CD14-positive monocyte (primary cell): Measurements from ENCODE around the gene OR51E2. TPM values are rescaled to one million over a fixed set of nuclear protein-coding genes. Genes with fewer than 3 reads are reported as not detected.

Experiments used
- DNase-seq, 3 donors: peaks; one replicate each; pipeline ENCODE4 v3.0.0-alpha.2; 2011 to 2022
- H2AFZ ChIP-seq: 2 replicates; pipeline ENCODE4 v1.6.0; 2012; ENCODE audit warnings: mild to moderate bottlenecking, low read depth, low read length, inconsistent platforms; ENCODE audit not compliant: insufficient read depth, poor library complexity, severe bottlenecking
- H3K27ac ChIP-seq, 2 donors: 1 replicate in 1 of 2; 2 replicates in 1 of 2; pipeline ENCODE4 v1.5.1; 2012 to 2013; ENCODE audit warnings: low read length in 2 of 2, control low read depth in 1 of 2, inconsistent platforms in 1 of 2, low read depth in 1 of 2, mild to moderate bottlenecking in 1 of 2
- H3K27me3 ChIP-seq, 2 donors: one replicate each; pipeline versions ENCODE4 v1.6.0 to v1.6.1; 2011 to 2013; ENCODE audit warnings: low read length in 2 of 2; ENCODE audit not compliant: control insufficient read depth in 2 of 2, insufficient read depth in 2 of 2
- H3K36me3 ChIP-seq, 2 donors: replicated peaks in 1 of 2; 1 replicate in 1 of 2; 2 replicates in 1 of 2; pipeline versions ENCODE4 v1.5.1 to v1.6.1; 2012 to 2013; ENCODE audit warnings: low read length in 2 of 2, control low read depth in 1 of 2, inconsistent platforms in 1 of 2, mild to moderate bottlenecking in 1 of 2; ENCODE audit not compliant: insufficient read depth in 2 of 2, control insufficient read depth in 1 of 2
- H3K4me1 ChIP-seq, 2 donors: 1 replicate in 1 of 2; 2 replicates in 1 of 2; pipeline versions ENCODE4 v1.5.1 to v1.6.1; 2012 to 2013; ENCODE audit warnings: low read length in 2 of 2, control low read depth in 1 of 2, inconsistent platforms in 1 of 2, mild to moderate bottlenecking in 1 of 2, moderate library complexity in 1 of 2; ENCODE audit not compliant: insufficient read depth in 2 of 2, control insufficient read depth in 1 of 2
- H3K4me2 ChIP-seq: replicated peaks from 2 replicates; pipeline ENCODE3; 2012; ENCODE audit warnings: low read length, moderate library complexity, mild to moderate bottlenecking; ENCODE audit not compliant: poor library complexity, severe bottlenecking; ENCODE audit errors: extremely low read depth
- H3K4me3 ChIP-seq, 3 experiments: fragments of 200-600 bp in 1 of 3; sonication (generic) in 1 of 3; replicated peaks in 1 of 3; 1 replicate in 2 of 3; 2 replicates in 1 of 3; pipeline ENCODE4 v1.5.1; 2011 to 2013; ENCODE audit warnings: low read length in 3 of 3, mild to moderate bottlenecking in 3 of 3, control low read depth in 2 of 3, low read depth in 2 of 3, inconsistent platforms in 1 of 3, moderate library complexity in 1 of 3
- H3K79me2 ChIP-seq: 2 replicates; pipeline ENCODE4 v1.6.0; 2012; ENCODE audit warnings: mild to moderate bottlenecking, control low read depth, inconsistent platforms, low read length, moderate library complexity; ENCODE audit not compliant: insufficient read depth
- H3K9ac ChIP-seq: 2 replicates; pipeline ENCODE4 v1.6.0; 2017; ENCODE audit warnings: low read length, mild to moderate bottlenecking; ENCODE audit not compliant: insufficient read depth, poor library complexity, severe bottlenecking
- H3K9me3 ChIP-seq, 2 donors: replicated peaks in 1 of 2; 1 replicate in 1 of 2; 2 replicates in 1 of 2; pipeline versions ENCODE4 v1.5.1 to v1.6.1; 2012 to 2013; ENCODE audit warnings: low read length in 2 of 2, control low read depth in 1 of 2; ENCODE audit not compliant: control insufficient read depth in 1 of 2, insufficient read depth in 1 of 2
- H4K20me1 ChIP-seq: 2 replicates; pipeline ENCODE4 v1.6.0; 2012; ENCODE audit warnings: mild to moderate bottlenecking, low read length, control low read depth, moderate library complexity; ENCODE audit not compliant: insufficient read depth
- H3K27ac Mint-ChIP-seq, 7 donors: one replicate each; pipeline ENCODE4 v1.8.0; 2020; ENCODE audit warnings: mild to moderate bottlenecking in 7 of 7, mixed read lengths in 7 of 7, moderate library complexity in 6 of 7, inconsistent platforms in 2 of 7
- H3K27me3 Mint-ChIP-seq, 3 donors: one replicate each; pipeline ENCODE4 v1.8.0; 2021 to 2022; ENCODE audit warnings: low read depth in 3 of 3, mild to moderate bottlenecking in 3 of 3, mixed read lengths in 3 of 3, moderate library complexity in 3 of 3, inconsistent platforms in 1 of 3
- H3K36me3 Mint-ChIP-seq, 2 donors: one replicate each; pipeline ENCODE4 v1.8.0; 2020; ENCODE audit warnings: mixed read lengths in 2 of 2, inconsistent platforms in 1 of 2, mild to moderate bottlenecking in 1 of 2
- H3K4me1 Mint-ChIP-seq: one replicate; pipeline ENCODE4 v1.8.0; 2020; ENCODE audit warnings: mild to moderate bottlenecking, mixed read lengths
- H3K4me3 Mint-ChIP-seq, 2 donors: one replicate each; pipeline ENCODE4 v1.8.0; 2020; ENCODE audit warnings: mild to moderate bottlenecking in 2 of 2, mixed read lengths in 2 of 2, moderate library complexity in 1 of 2
- H3K9me3 Mint-ChIP-seq, 7 donors: one replicate each; pipeline ENCODE4 v1.8.0; 2020 to 2022; ENCODE audit warnings: mixed read lengths in 7 of 7, mild to moderate bottlenecking in 6 of 7, moderate library complexity in 6 of 7, inconsistent platforms in 2 of 7
- CTCF ChIP-seq: fragments of 200-600 bp; IDR thresholded peaks from one replicate; pipeline ENCODE4 v1.8.0; 2022; ENCODE audit warnings: antibody characterized with exemption, mild to moderate bottlenecking
- WGBS: methylation state at CpG from one replicate; pipeline ENCODE4 v1.1.5; 2013; ENCODE audit warnings: missing lambda C conversion rate; ENCODE audit not compliant: insufficient coverage; 5-methylcytosine and 5-hydroxymethylcytosine counted together
- intact Hi-C, 2 donors: fragments of 100-400 bp; cut with micrococcal nuclease; formaldehyde crosslinking; loops; one replicate each; pipeline versions ENCODE4 v1.15.0 to v1.15.1; 2023
- polyA plus RNA-seq, 3 donors: library from polyadenylated mRNA; depleted of rRNA in 1 of 3; unstranded in 2 of 3; stranded (reverse) in 1 of 3; fragments of 300-500 nt in 2 of 3; fragments of >200 nt in 1 of 3; fragmentation: Illumina TruSeq in 2 of 3; gene quantifications; 1 replicate in 2 of 3; 2 replicates in 1 of 3; pipeline ENCODE4 v1.2.3, GENCODE V29; 2012 to 2021

Gene OR51E2
- polyA plus RNA-seq, 3 donors = not detected

GRCh38 chr11:4714300-4714699 is 16.6 kb upstream of the OR51E2 start:
- Mint-ChIP-seq H3K4me3 (no peak overlapping the region), H3K27me3 (peaks cover 2 to 5% (median 2%) of the 10 kb centered on the region in 3 donors), H3K4me1 (no peaks in the 10 kb centered on the region), H3K9me3 (peaks cover 0 to 3% (median 2%) of the 10 kb centered on the region in 7 donors), H3K27ac (no peak overlapping the region), H3K36me3 (no peaks in the 10 kb centered on the region)
- Histone ChIP-seq H3K36me3 (no peaks in the 10 kb centered on the region), H3K9ac (no peak overlapping the region), H3K4me2 (no peak overlapping the region), H2AFZ (no peak overlapping the region), H3K79me2 (no peaks in the 10 kb centered on the region), H3K9me3 (no peaks in the 10 kb centered on the region), H3K4me3 (no peak overlapping the region), H3K27me3 (no peaks in the 10 kb centered on the region), H3K27ac (no peak overlapping the region), H4K20me1 (no peaks in the 10 kb centered on the region), H3K4me1 (no peaks in the 10 kb centered on the region)
- no CpG with 5 or more reads among the region's 5 CpGs for WGBS
- no peak for DNase-seq
- intact Hi-C loops = no loop called here
- no peak for TF ChIP-seq CTCF

- no peak overlapping the region for H3K4me3 Mint-ChIP-seq
- no peaks in the 10 kb centered on the region for H3K36me3 Mint-ChIP-seq
- no peaks in the 10 kb centered on the region for H3K4me1 Mint-ChIP-seq
Measured at GRCh38 chr11:4713241-4713640, 15.6 kb upstream of the OR51E2 start.

More at GRCh38 chr11:4713241-4713640, 15.6 kb upstream of the OR51E2 start:
- intact Hi-C loops = no loop called here
- Histone ChIP-seq H3K27ac (no peak overlapping the region), H3K36me3 (no peaks in the 10 kb centered on the region), H3K4me1 (no peaks in the 10 kb centered on the region), H4K20me1 (no peaks in the 10 kb centered on the region), H3K79me2 (no peaks in the 10 kb centered on the region), H3K4me3 (no peak overlapping the region), H3K9me3 (no peaks in the 10 kb centered on the region), H3K4me2 (no peak overlapping the region), H3K27me3 (no peaks in the 10 kb centered on the region), H2AFZ (no peak overlapping the region), H3K9ac (no peak overlapping the region)
- WGBS = no CpG with 5 or more reads among the region's 1 CpG
- no peak for TF ChIP-seq CTCF
- no peak overlapping the region for H3K27ac Mint-ChIP-seq
- DNase-seq = no peak
- H3K9me3 Mint-ChIP-seq = peaks cover 0 to 2% (median 0%) of the 10 kb centered on the region in 7 donors
- H3K27me3 Mint-ChIP-seq = peaks cover 2 to 5% (median 2%) of the 10 kb centered on the region in 3 donors
